Measurements from ENCODE around the gene PRKG1. TPM values are rescaled to one million over a fixed set of nuclear protein-coding genes. Genes with fewer than 3 reads are reported as not detected.
"Not testable (repeated sequence)": the region's sequence is repeated elsewhere in the genome, so short reads cannot be mapped to it uniquely, and the experiment has no call there.

PRKG1 gene
- total RNA-seq, 1 experiment from 2014 or later = 7.4 TPM

- Histone ChIP-seq H3K27me3 (ENCODE audit: low read length) (no peaks in the 10 kb centered on the region), H3F3A (ENCODE audit: low read length, unreplicated experiment) (no peaks in the 10 kb centered on the region), H3K36me3 (ENCODE audit: low read depth, low read length) (no peaks in the 10 kb centered on the region), H3K4me1 (ENCODE audit: insufficient read depth, low read length) (peaks cover 6% of the 10 kb centered on the region), H3K27ac (ENCODE audit: low read length) (no peak overlapping the region), H3K79me2 (ENCODE audit: low read length) (no peaks in the 10 kb centered on the region), H3K9me2 (replicated peaks; ENCODE audit: low read length) (no peaks in the 10 kb centered on the region), H2AFZ (ENCODE audit: low read length) (no peak overlapping the region), H3K9me3 (ENCODE audit: low read length) (no peaks in the 10 kb centered on the region), H4K20me1 (ENCODE audit: low read length) (no peaks in the 10 kb centered on the region), H3K4me2 (ENCODE audit: low read length) (no peak overlapping the region), H3K4me3 (ENCODE audit: low read length) (no peak overlapping the region), H3K9ac (ENCODE audit: low read length) (no peak overlapping the region)
- intact Hi-C loops (cut with micrococcal nuclease) = no loop called here
- no peak for DNase-seq
- ChIA-PET POLR2A (ENCODE audit: unreplicated experiment) (no interaction called here), CTCF (no interaction called here)
- no peak for TF ChIP-seq EZH2 (IDR thresholded peaks at IDR 0.05; ENCODE audit: low read length, unreplicated experiment)
- no peak for TF ChIP-seq EZH2phosphoT487 (IDR thresholded peaks at IDR 0.05; ENCODE audit: borderline replicate concordance, low read length)
- no peak for TF ChIP-seq CTCF (conservative IDR thresholded peaks at IDR 0.05; ENCODE audit: low read depth, low read length)
- ATAC-seq = no peak
- BruUV-seq (replicated peaks) = no TSS peak
Observed at GRCh38 chr10:51162002-51162401, 87.7 kb downstream of the PRKG1 start.

- H3K4me2 ChIP-seq (ENCODE audit: low read length); H3K36me3 ChIP-seq (ENCODE audit: low read depth, low read length); H3K27me3 ChIP-seq (ENCODE audit: low read length); BruUV-seq (replicated peaks); POLR2A ChIA-PET (ENCODE audit: unreplicated experiment); H2AFZ ChIP-seq (ENCODE audit: low read length); H3K4me1 ChIP-seq (ENCODE audit: insufficient read depth, low read length); CTCF ChIA-PET; H3K9ac ChIP-seq (ENCODE audit: low read length); H3K79me2 ChIP-seq (ENCODE audit: low read length); H4K20me1 ChIP-seq (ENCODE audit: low read length); H3K27ac ChIP-seq (ENCODE audit: low read length); DNase-seq; H3K9me3 ChIP-seq (ENCODE audit: low read length); ATAC-seq; H3K9me2 ChIP-seq (replicated peaks; ENCODE audit: low read length); H3K4me3 ChIP-seq (ENCODE audit: low read length); H3F3A ChIP-seq (ENCODE audit: low read length, unreplicated experiment); intact Hi-C loops (cut with micrococcal nuclease): not testable (repeated sequence)
Observed at GRCh38 chr10:51163380-51164049, 89.2 kb downstream of the PRKG1 start.

DNA sequence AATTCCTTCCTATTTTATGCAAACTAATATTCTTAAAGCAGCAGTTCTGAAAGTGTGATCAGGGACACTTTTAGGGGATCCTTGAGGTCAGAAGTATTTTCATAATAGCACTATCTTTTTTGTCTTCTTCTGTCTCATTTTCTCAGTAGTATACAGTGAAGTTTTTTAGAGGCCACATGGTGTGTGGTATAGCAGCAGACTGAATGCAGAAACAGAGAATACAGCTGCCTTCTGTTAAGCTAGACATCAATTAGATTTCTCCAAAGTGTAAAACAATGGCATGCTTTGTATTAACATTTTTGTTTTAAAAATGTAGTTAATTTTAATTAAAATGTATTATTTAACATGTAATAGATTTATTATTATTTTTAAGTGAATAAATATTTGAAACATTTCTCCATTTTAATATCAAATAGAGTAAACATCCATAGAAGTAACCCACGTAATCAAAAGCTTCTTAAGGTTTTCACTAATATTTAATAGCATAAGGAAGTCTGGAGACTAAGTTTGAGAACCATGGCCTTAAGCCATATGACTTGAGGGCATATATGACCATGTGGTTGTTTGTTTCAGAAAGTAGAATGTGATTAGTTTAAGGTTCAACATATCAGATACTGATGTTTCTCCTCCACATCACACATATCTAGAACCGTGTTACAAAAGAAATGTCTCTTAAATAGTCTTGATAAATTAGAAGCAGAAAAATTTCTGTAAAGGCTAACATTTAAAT, 94.0 kb downstream of the PRKG1 start:
- Histone ChIP-seq H3K27ac (ENCODE audit: low read length) (no peak overlapping the region), H3K36me3 (ENCODE audit: low read depth, low read length) (no peaks in the 10 kb centered on the region), H3K4me3 (ENCODE audit: low read length) (no peak overlapping the region), H3K9ac (ENCODE audit: low read length) (no peak overlapping the region), H3K9me2 (replicated peaks; ENCODE audit: low read length) (no peaks in the 10 kb centered on the region), H3K27me3 (ENCODE audit: low read length) (no peaks in the 10 kb centered on the region), H3K4me2 (ENCODE audit: low read length) (no peak overlapping the region), H2AFZ (ENCODE audit: low read length) (no peak overlapping the region), H3K9me3 (ENCODE audit: low read length) (no peaks in the 10 kb centered on the region), H3K4me1 (ENCODE audit: insufficient read depth, low read length) (peaks cover 31% of the 10 kb centered on the region), H4K20me1 (ENCODE audit: low read length) (no peaks in the 10 kb centered on the region), H3F3A (ENCODE audit: low read length, unreplicated experiment) (peaks cover 5% of the 10 kb centered on the region), H3K79me2 (ENCODE audit: low read length) (no peaks in the 10 kb centered on the region)
- BruUV-seq (replicated peaks) = no TSS peak
- ChIA-PET POLR2A (ENCODE audit: unreplicated experiment) (no interaction called here), CTCF (interaction anchor here (0.7 kb wide), 1 partner anchor 124 kb away, joined by 4 read pairs; no protein-coding TSS in a partner anchor)
- DNase-seq (no peak), ATAC-seq (no peak)
- intact Hi-C loops (cut with micrococcal nuclease) = no loop called here
- TF ChIP-seq EZH2phosphoT487 (IDR thresholded peaks at IDR 0.05; ENCODE audit: borderline replicate concordance, low read length) (no peak), CTCF (conservative IDR thresholded peaks at IDR 0.05; ENCODE audit: low read depth, low read length) (no peak), EZH2 (IDR thresholded peaks at IDR 0.05; ENCODE audit: low read length, unreplicated experiment) (no peak)
